ENCODE measurements around the gene ULK4.
"Not testable (repeated sequence)": the region's sequence is repeated elsewhere in the genome, so short reads cannot be mapped to it uniquely, and the experiment has no call there.

The ULK4 gene

DNA sequence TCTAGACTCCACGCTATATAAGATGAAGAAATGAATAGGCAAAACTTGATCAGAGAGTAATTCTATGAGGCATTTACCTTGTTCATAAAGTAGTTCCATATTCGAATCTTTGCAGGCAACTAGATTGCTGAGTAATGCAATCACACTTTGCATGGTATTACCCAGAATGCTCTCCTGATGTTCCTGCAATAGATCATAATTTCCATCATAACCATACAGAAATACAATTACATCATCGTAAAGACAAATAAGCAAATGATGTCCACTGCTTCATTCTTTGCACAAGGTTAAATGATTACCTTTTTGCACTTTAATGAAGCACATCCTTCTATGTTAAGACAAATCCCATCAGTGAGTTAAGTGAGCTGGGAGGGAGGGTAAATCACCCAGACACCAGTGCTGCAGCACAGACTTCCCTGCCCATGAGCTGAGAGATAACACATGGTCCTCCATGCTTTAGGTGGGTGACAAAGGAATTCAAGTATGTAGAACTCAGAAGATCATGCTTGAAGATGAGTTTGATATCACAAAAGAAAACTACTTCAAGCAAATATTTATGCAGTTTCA is 395.9 kb downstream of the ULK4 start:
- no peak for DNase-seq

DNA sequence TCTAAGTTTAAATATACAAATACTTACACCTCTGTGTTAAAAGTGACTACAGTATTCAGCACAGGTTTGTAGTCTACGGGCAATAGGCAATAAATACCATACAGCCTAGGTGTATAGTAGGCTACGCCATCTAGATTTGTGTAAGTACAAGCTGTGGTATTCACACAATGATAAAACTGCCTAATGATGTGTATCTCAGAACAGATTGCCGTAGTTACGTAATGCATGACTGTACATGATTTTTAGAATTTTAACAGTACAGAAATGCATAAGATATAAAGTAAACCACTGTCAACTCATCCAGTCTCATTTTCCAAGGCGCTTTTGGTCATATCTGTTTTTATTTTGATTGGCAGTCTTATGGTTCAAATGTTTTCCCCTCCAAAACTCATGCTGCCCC is 396.9 kb downstream of the ULK4 start:
- DNase-seq: no peak

DNA sequence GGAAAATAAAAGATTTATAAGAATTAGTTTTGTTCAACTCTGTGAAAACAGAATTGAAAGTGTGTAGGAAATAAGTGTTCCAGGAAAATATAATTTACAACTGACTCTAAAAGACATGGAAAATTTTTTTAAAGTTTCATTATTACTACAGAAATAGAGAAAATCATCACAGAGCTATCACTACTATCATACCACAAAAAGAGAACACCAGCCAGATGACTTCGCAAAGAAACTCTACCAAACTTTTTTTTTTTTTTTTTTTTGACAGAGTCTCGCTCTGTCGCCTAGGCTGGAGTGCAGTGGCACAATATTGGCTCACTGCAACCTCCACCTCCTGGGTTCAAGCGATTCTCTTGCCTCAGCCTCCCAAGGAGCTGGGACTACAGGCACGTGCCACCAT is 405.7 kb downstream of the ULK4 start:
- DNase-seq: not testable (repeated sequence)

DNA sequence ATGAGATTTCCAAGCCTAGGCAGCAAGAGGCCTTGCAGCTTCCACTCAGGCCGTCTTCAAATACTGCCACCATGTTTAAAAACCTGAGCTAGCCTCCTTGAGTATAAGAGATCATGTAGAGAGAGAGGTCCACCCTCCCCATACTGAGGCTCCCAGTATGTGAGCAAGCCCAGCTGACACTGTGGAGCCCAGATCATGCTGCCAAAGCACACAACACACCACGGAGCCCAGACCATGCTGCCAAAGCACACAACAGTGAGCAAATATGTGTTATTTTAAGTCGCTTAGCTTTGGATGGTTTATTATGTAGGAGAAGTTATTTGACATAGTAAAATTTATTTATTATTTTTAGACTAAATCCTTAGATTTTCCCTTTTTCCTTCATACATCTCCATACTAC is 428.9 kb downstream of the ULK4 start:
- no peak for DNase-seq

DNA sequence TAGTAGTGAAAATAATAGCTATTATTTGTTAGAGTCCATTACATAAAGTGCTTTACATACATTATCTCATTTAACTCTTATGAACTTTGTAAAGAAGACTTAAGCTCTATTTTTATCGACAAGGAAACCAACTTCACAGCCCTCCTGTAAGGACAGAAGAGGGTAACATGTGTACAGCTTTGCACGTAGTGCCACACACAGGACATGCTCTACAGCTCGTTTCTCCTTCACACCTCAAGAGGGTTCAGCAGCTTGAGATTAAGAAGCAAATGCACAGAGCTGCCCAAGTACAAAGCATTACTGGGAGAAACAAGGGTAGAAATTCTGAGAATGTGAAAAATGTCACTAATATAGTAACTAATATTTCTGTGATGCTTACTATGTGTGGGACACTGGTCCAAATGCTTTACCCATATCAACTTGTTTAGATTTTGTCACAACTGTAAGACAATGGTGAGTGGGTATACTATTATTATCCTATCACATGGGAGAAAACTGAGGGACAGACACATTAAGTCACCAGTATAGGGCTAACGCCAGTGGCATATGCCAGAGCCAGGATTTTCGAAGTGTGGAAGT is 434.8 kb downstream of the ULK4 start:
- DNase-seq: no peak

DNA sequence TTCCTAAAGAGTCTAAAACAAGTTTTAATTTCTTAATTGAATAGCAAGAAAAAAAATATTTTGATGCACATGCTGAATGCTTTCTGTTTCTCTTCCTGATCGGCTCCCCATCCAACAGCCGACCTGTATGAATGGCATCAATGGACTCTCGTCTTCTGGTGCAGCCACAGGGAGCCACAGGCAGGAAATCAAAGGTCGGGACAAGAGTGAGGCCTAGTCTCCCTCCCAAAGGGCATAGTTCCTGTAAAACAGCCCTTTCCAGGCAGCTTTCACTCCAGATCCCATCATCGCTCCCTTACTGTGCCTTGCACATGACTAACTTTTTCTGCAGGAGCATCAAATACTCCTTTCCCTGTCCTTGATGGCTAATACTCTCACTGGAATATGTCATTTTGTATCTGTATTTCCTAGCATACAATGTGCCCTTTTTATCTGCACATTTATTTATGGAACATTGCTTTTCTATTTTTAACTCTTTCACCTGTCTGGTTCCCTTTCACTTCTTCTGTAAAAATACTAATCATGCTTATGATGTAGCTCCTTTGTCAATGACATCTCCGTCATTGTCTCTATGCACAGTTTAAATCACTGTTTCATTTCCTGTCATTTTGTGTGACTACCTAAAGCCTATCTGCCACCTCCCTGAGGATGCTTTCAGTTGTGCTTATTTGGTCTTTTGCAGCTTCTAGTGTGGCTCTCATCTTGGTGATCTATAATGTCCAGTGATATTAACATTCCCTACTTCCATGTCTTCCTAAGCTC is 436.4 kb downstream of the ULK4 start:
- no peak for DNase-seq

DNA sequence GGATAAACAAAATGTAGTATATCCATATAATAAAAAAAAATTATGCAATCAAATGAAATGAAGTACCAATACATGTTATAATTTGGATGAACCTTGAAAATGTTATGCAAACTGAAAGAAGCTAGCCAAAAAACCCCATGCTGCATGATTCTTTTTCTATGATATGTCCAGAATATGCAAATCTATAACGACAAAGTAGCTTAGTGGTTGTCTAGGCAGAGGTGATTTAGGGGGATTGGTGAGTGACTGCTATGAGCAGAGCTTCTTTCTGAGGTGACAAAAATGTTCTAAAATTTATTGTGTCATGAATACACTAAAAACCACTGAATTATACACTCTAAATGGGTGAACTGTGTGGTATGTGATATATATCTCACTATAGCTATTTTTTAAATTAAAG is 438.0 kb downstream of the ULK4 start:
- DNase-seq: no peak

DNA sequence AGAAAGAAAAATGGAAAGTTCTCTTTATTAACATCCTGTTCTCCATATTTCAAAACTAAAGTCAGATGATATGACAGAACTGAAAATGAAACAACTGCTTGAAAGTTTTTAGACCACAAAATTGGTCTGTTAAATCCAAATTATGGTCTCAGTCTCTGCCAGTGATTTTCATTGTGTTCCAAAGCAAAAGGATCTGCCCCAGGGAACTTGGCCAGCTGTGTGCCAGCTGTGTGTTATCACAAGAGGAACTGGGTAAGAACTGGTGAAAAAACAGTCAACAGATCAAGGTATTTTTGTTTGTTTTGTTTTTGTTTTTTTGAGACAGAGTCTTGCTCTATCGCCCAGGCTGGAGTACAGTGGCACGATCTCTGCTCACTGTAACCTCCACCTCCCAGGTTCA is 439.3 kb downstream of the ULK4 start:
- no peak for DNase-seq

DNA sequence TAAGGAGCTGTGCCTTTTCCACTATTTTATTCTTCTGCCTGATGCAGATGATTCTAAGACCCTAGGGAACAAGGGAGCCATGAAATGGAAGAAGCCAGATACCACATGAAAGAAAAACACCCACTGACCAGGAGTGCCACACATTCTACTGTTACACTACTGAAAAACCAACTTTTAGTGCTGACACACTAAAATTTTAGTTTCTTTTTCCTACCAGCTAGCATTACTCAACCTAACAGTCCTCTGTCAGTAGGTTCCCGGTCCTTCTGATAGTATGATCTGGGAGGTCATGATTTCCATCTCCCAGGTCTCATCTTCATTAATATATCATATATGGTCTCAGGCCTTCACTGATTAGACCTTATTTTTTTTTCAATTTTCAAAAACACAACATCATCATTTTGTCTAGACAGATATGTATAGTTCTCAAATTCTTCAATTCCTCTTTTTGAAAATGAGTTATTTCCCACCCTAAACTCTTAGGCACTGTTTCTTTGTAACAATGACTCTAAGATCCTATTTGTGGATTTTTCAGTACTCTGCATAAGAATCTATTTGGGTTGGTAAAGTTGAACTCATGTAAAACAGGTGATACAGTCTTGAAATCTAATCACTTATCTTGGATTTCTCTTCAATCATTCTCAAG is 440.8 kb downstream of the ULK4 start:
- no peak for DNase-seq

DNA sequence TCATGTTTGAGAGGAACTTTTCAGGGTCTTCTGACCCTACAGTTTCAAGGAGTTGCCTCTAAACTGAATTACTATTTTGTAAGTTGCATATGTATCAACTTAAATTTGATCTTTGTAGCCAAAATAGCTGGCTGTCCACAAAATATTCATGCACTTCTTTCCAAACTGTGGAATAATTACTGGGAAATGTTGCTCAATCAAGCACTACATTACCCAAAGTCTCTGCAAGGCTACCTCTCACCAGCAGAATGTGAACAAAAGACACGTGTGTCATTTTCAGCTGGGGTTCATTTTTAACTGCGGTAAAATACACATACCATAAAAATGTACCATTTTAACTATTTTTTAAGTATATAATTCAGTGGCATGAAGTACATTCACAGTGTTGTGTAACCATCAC is 442.2 kb downstream of the ULK4 start:
- DNase-seq: no peak

DNA sequence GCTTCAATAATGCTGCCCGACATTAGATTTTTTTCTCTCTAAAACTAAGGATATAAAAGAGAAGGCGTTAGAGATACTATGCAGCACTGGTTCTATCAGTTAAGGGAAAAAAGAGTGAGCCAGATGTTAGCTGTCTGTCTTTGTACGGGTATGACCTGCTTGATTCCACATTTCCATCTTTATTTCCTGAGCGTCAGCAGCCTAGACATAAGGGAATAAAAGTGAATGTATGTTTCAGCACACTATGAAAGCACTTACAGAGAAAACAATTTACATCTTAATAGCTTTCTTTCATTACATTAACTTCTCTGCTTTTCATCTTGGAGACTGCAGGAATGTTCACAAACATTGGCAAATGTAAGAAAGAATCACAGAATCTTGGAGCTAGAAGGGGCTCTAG is 443.3 kb downstream of the ULK4 start:
- no peak for DNase-seq

DNA sequence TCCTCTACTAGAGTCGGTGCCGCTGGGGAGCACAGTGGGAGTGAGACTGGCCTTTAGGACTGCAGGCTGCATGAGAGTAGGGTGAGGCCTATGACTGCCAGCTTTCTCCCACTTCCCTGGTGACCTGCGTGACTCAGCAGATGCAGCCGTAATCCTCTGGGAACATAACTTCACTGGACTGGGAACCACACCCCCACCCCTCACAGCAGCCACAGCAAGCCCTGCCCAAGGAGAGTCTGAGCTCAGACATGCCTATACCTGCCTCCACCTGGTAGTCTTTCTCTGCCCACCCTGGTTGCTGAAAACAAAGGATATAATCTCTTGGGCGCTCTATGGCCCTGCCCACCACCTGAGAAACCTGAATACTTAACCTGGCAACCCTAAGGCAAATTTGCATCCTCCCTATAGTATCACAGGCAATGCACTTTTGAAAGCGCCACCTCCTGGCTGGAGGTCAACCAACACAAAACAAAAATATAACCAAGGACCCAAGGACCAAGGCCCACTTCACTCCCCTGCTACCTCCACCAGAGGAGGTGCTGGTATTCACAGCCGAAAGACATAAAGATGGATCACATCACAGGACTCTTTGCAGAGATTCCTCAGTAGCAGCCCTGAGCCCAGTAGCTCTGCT is 453.7 kb downstream of the ULK4 start:
- no peak for DNase-seq

DNA sequence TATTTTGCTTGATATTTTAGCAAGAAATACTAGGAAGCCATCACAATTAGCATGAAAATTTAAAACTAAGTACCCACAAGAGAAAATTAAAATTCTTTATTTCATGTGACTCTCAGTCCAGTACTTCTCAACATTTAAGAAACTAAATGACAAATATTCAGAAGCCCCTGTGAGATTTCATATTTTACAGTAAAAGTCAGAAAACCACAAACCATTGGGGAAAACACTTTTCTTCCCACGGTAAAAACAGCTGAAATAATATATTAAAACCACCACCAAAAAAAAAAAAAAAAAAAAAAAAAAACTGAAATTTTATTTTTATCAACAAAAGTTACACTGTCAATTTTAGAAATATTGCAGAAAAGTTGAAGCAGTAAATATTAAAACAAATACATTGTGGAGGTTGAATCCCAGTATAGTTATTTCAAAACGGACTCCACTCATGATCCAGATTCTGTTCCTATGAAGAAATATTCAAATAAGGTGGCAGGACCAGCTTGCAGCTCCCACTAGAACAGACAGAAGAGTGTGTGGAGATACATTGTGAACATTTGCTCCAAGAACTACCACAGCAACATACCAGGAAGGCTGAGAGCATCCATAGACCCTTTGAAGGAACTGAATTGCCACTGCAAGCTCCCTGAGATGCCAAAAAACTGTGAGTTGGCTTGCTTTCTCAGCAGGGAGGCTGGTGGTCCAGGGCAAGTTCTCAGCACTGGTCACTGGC is 454.4 kb downstream of the ULK4 start:
- no peak for DNase-seq

DNA sequence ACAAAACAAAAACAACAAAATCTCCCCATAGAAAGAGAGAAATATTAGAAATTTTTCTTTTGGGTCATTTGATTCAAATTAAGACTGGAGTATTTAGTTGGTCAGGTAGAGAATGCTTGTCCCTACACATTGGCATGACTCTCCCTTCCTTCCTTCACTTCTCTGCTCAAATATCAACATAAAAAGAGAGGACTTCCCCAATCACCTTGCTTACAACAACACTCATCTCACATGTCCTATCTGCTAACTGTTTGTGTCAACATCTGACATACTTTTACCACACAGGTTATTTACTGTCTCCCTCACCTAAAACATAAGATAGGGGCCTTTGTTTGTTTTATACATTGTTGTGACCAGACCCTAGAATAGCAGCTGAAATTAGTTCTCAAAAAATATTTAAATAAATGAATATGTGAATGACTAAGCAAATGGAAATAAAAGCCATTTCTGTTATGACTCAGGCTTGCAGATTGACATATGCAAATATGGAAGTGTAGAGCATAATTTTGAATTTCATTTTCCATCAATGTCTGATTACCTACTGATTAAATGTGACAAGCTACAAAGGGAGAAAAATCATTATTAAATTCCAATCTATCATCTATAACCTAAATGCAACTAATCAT is 457.8 kb downstream of the ULK4 start:
- DNase-seq: no peak

DNA sequence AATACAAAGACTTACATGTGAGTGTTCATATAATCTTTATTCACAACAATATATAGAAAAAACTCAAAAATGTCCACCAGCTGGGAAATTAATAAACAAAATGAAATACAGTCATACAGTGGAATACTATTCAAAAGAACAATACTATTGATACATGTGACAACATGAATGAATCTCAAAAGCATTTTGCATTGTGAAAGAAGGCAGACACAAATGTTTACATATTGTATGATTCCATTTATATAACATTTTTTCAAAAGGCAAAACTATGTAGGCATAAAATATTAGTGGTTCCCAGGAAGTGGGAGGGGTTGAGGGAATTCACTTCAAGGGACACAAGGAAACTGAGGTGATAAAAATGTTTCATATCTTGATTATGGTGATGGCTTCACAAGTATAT is 459.4 kb downstream of the ULK4 start:
- DNase-seq: no peak

DNA sequence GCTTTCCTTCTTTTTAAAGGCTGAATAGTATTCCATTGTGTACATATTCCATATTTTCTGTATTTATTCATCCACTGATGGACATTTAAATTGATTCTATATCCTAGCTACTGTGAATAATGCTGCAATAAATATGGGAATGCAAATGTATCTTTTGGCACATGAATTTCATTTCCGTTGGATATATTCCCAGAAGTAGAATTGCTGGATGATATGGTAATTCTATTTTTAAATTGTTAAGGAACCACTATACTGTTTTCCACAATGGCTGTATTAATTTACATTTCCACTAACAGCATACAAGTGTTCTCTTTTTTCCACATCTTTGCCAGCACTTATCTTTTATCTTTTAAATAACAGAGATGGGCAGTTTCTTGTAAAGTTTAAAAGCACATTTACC is 459.9 kb downstream of the ULK4 start:
- no peak for DNase-seq

DNA sequence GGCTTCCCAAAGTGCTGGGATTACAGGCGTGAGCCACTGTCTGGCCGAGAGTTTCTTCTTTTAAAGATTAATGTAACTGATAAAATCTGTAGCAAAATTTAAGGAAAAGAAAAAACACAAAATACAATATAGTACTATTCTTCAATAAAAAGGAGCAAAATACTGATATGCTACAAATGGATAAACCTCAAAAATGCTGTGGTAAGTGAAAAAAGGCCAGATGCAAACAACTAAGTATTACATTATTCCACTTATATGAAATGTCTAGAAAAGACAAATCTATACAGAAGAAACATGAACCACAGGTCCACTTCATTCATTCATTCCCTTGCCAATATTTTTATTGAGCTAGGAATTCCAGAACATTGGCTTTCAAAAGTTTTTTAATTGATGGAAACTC is 463.1 kb downstream of the ULK4 start:
- no peak for DNase-seq

DNA sequence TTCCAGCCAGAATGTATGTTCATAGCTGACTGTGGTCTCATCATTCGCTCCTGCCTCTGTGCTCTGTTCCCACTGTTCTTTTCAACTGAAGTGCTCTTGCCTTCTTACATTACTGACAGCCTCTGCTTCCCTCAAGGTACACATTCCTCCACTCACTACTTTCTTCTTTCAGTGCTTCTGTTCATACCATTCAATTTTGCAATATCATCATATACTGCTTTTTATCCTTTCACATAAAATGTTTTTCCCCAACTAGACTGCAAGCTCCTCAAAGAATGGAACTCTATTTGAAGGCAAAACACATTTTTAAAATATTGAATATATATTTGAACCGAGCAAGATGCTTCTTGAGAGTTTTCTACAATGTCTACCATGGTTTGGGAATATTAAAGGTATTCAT is 471.5 kb downstream of the ULK4 start:
- DNase-seq: no peak

DNA sequence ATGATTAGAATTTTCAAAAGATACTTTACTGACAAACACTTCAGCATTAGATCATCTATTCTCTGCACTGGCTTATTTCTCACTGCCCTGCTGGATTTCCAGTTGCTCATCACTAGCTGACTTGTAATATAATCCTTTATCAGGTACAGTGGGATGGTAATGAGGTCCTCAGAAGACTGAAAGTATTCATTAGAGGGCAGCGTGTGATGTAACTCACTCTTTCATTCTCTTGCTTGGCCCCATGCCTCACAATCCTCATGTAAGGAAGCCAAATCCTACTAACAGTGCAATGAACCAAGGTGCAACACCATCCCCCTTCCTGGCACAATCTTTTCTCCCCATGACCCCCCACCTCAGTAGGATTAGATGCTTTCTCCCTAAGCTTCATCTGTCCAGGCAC is 472.7 kb downstream of the ULK4 start:
- DNase-seq: no peak

DNA sequence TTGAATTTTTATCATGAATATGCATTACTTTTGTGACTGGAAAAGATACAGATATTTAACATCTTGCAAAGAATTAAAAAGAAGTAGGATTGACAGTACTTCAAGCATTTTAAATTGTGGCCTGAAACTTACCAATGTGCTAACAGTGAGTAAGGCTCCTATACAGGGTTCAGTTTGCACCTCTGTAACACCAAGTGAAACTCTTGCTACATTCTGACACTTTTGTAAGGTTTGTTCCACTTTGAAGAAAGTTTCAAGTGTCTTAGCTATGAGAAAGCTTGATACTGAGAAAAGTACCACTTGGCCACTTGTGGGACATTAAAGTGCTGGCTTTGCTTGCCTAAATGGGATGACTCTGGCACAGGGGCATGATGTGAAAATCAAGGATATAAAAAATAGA is 473.4 kb downstream of the ULK4 start:
- no peak for DNase-seq

DNA sequence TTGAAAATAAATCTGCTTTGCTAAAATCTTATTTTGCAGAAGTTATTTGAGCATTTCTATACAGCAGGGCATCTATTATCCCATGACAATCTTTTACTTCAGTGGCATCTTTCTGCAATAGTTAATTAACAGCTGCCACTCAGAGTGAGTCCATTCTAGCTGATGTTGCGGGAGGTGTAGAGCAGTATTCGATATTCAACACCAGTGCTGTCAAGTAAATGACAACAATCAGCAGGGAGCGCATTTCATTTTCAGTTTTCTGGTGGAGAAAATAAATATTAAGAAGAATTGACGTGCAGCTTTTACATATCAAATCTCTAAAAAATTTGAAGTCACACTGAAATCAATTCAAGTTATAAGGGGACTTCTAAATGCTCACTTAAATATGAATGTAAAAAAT is 476.4 kb downstream of the ULK4 start:
- no peak for DNase-seq

DNA sequence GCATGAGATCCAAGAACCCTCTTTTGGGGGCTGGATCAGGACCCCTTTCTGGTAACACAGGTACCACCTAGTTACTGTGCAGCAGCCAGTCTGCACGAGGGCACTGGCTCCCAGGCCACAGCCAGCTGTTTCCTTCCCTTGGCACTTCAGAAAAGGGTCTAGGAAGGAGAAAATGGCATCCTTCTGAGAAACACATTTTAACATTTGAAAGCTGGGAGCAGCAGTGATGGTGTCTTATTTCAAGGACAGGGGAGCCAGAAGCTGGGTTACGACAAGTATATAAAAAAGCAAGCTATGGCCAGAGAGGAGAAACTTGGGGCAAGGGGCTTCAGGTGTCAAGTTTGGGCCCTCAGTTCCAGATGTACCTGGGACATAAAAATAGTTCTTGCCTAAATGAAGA is 479.8 kb downstream of the ULK4 start:
- no peak for DNase-seq

DNA sequence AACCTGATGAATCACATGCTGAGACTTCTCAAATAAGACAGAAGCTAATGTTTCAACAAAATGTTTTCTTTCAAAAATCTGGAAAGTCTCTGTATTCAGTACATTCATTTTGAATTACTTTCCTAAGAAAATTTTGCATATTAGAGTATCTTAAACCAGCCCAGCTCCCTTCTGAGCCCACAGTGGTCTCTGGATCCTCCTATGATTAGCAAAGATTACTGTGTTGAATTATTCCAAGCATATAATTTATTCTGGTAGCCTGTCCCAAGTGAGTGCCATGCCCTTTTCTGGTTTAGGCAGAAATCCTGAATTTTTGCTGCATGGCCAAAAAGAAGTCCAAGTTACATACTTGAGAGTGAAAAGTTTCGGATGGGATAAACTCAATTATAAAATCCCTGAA is 483.6 kb downstream of the ULK4 start:
- DNase-seq: no peak

Data from NCI-H1092 (cell line).